NCI-H345 treated with DMSO at 0.1 percent for 48 hours (cell line): ENCODE data around the gene VPS54.
"Not testable (repeated sequence)": the region's sequence is repeated elsewhere in the genome, so short reads cannot be mapped to it uniquely, and the experiment has no call there.

Experiments used
- DNase-seq: peaks from one replicate; lab custom pipeline; 2025; ENCODE audit not compliant: unreplicated experiment; lab: John Stamatoyannopoulos, UW

VPS54 gene

DNA sequence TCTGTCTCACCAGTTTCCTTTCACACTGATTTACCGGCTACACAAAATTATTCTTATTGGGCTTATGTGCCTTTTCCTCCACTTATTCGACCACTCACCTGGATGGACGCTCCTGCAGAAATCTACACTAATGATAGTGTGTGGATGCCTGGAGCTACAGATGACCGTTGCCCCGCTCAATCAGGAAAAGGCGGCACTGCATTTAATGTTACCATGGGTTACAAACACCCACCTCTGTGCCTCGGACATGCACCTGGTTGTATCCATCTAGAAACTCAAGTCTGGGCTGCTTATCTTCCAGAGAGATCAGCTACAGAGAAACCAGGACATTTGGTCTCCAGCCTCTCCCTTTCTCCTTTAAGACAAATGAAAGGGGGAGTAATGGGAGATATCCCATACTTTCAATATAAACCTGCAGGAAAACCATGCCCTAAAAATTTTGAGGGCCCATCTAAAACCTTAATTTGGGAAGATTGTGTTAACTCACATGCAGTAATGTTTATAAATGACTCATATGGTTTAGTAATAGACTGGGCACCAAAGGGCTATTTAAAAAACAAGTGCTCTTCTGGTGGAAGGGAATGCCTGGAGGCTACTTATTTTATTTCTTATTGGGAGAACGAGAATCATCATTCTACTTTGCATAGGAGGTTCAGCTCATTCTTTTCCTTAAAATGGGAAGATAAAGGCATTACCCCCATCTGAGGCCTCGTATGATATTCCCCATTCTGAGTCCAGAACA lies 24.7 kb downstream of the VPS54 start:
- DNase-seq: not testable (repeated sequence)

DNA sequence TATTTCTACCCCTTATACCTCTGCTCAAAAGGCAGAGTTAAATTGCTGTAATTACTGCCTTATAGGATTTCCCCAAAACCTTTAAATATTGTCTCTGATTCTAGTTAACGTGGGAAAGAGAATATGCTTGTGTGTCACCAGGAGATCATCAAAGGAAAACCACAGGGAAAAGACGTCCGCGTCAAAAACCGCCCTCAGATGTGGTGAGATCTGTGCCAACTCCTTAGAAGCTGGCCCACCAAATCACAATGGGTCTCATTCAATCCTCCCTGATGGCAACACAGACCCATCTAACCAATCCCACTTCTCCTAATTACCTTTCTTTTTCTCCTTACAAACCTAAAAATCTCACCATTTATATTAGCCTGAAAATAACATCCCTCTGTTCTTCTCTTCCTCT lies 25.4 kb downstream of the VPS54 start:
- DNase-seq: no peak

DNA sequence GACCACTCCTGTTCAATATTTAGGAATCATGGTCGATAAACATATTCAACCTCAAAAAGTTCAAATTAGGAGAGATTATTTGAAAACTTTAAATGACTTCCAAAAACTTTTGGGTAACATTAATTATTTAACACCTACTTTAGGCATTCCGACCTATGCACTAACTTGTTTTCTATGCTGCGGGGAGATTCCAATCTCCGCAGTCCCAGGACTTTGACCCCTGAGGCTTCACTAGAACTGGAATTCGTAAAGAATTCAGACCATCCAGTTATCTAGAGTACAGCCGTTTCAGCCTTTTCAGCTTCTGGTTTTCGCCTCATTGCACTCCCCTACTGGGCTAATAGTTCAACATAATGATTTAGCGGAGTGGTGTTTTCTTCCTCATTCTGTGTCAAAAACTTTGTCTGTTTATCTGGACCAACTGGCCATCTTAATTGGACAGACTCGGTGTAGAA lies 26.1 kb downstream of the VPS54 start:
- DNase-seq: not testable (repeated sequence)

DNA sequence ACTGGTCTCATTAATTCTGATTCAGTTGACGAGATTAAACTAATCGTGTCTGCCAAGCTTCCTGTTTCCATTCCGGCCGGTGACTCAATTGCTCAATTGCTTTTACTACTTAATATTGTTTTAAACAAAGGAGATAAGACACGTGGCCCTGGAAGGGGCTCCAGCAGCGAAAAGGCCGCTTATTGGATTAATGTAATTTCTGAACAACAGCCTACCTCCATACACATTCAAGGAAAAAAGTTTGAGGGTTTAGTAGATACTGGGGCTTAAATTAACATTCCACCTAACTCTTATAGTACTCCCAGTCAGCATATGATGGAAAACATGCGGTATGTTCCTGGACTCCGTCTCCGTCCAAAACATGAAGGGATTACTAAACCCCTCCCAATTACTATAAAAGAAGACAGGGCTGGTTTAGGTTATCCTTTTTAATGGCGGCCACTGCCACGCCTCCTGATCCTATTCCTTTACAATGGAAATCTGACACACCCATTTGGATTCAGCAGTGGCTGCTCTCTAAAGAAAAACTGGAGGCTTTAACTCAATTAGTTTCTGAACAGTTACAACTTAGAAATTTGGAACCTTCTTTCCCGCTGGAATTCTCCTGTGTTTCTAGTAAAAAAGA lies 27.1 kb downstream of the VPS54 start:
- no peak for DNase-seq

DNA sequence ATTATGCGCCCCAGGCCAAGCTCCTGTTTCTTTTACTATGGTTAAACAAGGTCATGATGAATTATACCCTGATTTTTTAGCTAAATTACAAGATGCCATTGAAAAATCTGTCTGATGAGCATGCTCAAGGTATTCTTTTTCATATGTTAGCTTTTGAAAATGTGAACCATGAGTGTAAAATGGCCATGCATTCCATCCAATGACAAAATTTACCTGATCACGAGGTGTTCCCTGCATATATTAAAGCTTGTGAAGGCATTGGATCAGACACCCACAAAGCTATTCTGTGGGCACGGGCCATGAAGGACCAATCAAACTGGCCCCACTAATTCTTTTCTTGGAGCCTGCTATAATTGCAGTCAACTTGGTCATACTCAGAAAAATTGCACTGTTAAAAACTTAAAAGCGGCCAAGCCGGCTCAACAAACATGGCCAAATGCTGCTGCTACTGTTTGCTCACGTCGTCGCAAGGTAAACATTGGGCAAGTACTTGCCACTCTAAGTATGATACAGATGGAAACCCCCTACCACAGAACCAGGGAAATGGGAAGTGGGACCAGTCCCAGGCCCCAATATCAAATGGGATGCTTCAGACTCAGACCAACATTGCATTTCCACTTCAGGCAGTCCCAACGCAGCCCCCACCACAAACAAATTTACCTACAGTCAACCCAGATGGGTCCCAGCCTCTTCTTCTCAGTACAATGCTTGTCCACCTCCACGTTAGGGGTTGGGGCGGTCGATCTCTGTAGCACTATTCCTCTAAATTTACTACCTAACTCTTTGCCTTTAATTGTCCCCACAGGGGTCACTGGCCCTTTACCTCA lies 27.8 kb downstream of the VPS54 start:
- not testable (repeated sequence) for DNase-seq

DNA sequence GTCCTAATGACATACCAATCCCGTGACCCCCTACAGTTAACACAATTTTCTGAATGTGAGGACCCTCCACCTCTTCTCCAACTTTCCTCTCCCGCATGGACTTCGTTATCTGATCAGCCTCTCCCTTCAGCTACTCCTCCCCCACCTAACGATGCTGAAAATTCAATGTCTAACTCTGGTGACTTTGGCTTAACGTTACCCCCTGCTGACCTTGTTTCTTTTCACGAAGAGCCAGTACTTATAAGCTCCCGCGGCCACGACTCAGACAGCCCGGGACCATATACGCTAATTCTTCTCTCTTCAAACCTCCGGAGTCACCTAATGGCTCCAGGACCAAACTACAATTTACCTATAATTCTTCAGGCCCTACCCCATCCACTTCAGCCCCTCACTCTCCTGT lies 29.2 kb downstream of the VPS54 start:
- no peak for DNase-seq

DNA sequence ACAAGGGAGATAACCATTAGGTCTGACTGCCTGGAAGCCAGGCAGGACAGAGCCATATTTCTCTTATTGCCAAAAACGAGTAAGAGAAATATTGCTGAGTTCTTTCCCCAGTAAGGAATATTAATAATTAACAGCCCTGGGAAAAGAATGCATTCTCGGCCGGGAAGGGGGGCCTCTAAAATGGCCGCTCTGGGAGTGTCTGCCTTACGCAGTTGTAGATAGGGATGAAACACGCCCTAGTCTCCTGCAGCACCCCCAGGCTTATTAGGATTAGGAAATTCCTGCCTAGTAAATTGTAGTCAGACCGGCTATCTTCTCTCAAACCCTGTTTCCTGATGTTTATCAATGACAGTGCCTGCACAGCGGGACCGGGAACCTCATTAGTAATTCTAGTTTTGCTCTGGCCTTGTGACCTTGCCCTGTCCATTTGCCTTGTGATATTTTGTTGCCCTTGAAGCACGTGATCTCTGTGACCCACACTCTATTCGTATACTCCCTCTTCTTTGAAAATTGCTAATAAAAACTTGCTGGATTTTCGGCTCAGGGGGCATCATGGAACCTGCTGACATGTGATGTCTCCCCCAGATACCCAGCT lies 30.3 kb downstream of the VPS54 start:
- not testable (repeated sequence) for DNase-seq

DNA sequence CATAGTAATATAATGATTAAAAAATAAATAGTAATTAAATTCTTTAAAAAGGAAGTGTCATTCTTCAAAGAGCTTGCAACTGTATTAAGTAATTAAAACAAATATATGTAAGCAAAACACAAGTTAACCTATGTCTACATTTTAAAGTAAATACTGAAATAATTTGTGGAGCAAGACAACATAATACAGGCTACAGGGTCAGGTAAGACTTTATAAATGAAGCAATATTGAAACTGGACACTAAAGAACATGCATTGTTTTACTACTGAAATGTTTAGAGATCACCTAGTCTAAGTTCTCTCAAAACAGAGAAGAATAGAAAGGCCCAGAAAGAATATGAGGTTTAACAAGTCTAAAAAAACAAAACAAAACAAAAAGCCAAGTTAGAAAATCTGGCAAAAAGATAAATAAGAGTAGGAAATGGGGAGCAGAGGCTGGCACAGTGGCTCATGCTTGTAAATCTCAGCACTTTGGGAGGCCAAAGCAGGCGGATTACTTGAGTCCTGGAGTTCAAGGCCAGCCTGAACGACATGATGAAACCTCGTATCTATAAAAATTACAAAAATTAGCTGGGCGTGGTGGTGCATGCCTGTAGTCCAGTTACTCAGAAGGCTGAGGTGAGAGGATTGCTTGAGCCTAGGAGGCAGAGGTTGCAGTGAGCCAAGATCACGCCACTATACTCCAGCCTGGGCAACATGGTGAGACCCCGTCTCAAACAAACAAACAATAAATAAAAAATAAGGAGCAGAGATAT lies 34.4 kb downstream of the VPS54 start:
- DNase-seq: no peak

DNA sequence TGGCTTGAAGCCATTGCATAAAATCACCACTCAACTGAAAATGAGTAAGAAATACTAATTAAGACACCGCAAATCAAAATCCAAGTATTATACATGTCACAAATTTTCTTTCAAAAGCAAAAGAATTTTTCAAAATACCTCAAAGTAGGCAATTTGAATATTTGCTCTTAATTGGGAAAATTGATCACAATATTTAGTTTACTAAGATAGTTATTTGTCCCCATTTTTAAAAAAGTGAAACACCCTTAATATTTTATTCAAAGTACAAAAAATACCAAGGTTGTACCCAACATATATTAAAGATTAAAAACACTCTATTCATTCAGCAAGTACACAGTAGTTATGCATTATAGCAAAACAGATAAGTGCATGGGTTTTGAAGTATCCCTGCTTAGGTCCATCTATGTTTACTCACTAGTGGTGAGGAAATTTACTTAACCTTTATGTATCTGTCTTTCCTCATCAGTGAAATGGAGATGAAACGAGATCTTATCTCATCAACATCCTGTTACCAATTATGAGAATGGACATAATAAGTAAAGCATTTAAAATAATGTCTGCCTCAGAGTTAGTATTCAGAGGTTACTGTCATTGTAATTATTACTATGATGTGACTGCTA lies 35.1 kb downstream of the VPS54 start:
- no peak for DNase-seq

DNA sequence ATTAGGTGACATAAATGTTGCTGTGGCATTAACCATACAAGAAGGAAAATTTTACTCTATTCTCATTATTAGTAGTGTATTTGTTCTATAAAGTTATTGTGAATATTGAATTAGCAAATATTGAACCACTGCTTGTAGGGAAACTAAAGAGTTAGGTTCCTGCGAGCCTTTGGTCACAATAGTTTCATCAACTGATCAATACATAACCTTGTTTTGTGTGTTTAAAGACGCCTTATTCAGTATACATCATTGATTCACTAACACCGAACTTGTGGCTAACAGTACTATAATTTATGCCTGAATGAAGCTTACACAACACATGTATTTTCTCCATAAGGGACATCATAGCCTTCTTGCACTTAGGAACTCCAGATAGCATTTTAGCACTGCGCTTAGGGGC lies 36.9 kb downstream of the VPS54 start:
- DNase-seq: no peak

DNA sequence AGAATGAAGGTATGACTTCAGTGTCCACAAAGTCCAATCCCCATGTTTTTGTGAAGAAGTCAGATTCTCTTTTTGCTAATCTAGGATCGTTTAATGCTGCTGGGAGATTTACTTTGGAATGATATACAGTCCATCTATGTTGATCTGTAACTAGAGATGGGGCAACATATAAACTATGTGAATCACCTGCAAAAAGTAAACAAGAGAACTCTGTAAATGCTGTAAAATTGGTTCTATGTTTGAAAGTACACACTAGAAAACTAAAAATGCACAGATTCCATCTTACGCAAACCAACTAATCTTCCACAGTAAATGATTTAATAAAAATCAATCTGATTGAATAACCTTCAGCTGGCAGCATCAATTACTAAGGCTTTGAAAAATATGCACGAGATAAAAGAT lies 37.5 kb downstream of the VPS54 start:
- no peak for DNase-seq

DNA sequence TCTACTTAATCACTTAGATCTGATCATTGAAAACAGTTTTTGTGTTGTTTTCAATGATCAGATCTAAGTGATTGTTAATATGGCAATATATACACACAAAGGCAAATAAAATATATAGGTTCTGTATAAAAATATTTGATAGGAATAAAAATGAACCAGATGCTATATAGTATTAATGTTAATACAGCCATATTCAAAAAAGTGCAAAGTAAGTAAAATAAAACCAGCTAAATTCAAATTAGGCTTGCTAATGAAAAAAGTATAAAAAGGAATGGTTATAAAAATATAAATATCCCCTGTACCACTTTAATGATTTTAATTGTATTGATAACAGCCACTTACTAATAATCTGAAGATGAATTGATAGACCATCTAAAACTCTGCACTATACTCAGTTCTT lies 38.4 kb downstream of the VPS54 start:
- no peak for DNase-seq

DNA sequence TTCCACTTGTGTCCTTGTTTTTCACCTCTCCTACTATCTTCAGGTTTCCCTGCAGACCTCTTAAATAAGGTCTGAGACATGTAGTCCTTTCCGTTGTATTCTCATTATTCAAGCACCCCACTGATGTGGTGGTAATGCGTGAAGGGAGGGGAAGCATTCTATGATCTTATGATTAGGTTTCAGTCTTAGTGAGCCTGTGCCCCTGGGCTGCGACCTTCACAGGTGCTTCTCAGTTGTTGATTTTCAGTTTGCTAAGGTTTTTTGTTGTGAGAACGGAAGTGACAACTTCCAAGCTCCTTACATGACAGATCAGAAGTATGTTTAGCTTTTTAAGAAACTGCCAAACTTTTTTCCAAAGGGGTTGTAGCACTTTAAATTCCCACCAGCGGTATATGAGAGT lies 41.3 kb downstream of the VPS54 start:
- DNase-seq: no peak

DNA sequence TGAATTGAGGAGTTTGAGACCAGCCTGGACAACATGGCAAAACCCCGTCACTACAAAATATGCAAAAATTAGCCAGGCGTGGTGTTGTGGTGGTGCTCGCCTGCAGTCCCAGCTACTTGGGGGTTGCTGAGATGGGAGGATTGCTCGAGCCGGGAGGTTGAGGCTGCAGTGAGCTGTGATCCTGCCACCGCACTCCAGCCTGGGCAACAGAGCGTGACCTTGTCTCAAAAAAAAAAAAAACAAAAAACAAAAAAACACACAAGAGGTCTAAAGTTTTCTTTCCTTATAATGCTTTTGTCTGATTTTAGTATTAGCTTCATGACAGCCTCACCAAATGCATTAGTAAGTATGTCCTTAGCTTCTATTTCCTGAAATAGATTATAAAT lies 43.1 kb downstream of the VPS54 start:
- no peak for DNase-seq

DNA sequence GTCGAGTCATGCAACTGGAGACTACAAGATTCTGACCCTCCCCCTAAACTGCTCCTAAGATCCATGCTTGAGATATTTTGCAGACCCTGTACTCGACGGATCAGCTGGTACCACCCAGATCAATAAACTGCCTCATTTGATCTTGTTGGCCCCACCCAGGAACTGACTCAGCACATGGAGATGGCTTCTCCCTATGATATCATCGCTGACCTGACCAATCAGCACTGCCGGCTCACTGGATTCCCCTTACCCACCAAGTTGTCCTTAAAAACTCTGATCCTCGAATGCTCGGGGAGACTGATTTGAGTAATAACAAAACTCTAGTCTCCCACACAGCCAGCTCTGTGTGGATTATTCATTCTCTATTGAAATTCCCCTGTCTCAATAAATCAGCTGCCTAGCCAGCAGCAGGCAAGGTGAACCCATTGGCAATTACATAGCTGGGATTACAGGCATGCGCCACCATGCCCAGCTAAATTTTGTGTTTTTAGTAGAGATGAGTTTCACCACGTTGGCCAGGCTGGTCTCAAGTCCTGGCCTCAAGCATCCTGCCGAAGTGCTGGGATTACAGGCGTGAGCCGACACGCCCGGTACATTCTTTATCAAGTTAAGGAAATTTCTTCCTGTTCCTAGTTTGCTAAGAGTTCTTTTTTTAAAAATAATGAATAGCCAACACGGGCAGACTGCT lies 43.6 kb downstream of the VPS54 start:
- DNase-seq: no peak

DNA sequence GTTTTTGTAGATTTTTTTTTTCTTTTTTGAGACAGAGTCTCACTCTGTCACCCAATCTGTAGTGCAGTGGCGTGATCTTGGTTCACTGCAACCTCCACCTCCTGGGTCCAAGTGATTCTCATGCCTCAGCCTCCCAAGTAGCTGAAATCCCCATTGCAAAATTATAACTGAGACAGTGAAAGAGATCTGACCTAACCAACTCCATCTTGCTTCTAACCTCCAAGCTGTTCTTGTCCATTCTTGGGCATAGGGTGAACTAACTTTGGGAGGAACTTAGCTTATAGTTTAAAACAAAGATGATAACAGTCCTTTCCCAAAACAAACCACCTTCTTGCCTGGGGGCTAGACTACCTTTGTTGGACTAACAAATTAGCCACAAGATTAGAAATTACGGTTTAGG lies 44.2 kb downstream of the VPS54 start:
- not testable (repeated sequence) for DNase-seq

DNA sequence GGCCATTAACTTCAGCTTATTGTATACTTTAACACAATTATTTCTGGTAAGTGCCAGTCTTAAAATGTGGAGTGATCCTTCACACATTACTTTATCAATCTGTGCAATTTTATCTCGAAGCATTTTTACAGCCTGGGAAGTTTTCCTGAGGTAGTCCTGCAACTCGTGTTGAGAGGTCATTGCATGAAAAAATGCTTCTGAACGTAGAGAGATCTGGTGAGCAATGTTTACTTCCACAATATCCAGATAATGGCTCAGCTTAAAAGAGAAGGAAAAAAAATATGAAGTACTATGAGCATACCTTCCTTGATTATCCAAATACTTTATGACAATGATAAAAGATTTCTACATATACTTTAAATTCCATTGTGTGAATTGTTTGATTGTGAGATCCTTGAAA lies 57.0 kb downstream of the VPS54 start:
- DNase-seq: no peak

DNA sequence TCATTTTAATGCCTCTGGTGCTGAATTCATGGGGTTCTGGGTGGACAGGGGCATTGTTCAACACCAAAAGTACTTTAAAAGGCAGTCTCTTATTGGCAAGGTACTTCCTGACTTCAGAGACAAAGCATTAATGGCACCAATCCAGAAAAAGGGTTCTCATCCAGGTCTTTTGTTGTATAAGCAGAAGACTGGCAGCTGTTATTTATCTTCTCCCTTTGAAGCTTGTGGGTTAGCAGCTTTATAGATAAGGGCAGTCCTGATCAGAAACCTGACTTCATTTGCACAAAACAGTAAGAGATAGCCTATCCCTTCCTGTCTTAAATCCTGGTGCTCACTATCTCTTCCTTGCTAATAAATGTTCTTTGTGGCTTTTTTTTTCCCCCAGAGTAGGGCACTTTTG lies 68.8 kb downstream of the VPS54 start:
- no peak for DNase-seq

DNA sequence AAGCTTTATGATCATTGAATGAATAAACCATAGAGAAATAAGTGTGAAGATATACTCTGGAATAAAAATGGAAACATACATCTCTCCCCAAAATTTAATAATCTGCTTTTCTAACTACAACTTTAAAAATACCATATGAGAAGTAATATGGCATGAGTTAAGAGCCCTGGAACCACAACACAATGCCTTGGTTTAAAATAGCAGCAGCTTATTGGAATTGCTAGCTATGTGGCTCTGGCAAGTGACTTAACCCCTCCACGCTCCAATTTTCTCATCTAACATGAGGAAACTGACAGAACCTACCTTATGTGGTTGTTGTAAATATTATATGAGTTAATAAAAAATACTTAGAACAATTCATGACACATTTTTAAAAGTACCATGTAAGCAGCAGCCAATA lies 76.4 kb downstream of the VPS54 start:
- DNase-seq: no peak

DNA sequence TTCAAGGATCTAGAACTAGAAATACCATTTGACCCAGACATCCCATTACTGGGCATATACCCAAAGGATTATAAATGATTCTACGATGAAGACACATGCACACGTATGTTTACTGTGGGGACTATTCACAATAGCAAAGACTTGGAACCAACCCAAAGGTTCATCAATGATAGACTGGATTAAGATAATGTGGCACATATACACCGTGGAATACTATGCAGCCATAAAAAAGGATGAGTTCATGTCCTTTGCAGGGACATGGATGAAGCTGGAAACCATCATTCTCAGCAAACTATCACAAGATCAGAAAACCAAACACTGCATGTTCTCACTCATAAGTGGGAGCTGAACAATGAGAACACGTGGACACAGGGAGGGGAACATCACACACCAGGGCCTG lies 87.1 kb downstream of the VPS54 start:
- not testable (repeated sequence) for DNase-seq
